ENCODE results near the gene OPN1MW. TPM values are rescaled to one million over a fixed set of nuclear protein-coding genes. Genes with fewer than 3 reads are reported as not detected.
"Not testable (repeated sequence)": the region's sequence is repeated elsewhere in the genome, so short reads cannot be mapped to it uniquely, and the experiment has no call there.

OPN1MW gene
- not detected in 2 replicates for total RNA-seq (ENCODE audit: low replicate concordance)
- long read RNA-seq: 0 reads

DNA sequence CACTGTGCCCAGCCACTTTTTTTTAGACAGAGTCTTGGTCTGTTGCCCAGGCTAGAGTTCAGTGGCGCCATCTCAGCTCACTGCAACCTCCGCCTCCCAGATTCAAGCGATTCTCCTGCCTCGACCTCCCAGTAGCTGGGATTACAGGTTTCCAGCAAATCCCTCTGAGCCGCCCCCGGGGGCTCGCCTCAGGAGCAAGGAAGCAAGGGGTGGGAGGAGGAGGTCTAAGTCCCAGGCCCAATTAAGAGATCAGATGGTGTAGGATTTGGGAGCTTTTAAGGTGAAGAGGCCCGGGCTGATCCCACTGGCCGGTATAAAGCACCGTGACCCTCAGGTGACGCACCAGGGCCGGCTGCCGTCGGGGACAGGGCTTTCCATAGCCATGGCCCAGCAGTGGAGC lies at the start of gene OPN1MW:
Gene OPN1MW, plus strand, starts transcription at position 301 of the 400 bp plus-strand sequence. Its CDS starts 82 bp downstream, at position 383.
- H3K4me1 Mint-ChIP-seq (ENCODE audit: unreplicated experiment); H3K36me3 Mint-ChIP-seq; H3K4me3 Mint-ChIP-seq; H3K27ac Mint-ChIP-seq; H3K9me3 Mint-ChIP-seq; DNase-seq (ENCODE audit: extremely low spot score, unreplicated experiment); H3K27me3 Mint-ChIP-seq: not testable (repeated sequence)

DNA sequence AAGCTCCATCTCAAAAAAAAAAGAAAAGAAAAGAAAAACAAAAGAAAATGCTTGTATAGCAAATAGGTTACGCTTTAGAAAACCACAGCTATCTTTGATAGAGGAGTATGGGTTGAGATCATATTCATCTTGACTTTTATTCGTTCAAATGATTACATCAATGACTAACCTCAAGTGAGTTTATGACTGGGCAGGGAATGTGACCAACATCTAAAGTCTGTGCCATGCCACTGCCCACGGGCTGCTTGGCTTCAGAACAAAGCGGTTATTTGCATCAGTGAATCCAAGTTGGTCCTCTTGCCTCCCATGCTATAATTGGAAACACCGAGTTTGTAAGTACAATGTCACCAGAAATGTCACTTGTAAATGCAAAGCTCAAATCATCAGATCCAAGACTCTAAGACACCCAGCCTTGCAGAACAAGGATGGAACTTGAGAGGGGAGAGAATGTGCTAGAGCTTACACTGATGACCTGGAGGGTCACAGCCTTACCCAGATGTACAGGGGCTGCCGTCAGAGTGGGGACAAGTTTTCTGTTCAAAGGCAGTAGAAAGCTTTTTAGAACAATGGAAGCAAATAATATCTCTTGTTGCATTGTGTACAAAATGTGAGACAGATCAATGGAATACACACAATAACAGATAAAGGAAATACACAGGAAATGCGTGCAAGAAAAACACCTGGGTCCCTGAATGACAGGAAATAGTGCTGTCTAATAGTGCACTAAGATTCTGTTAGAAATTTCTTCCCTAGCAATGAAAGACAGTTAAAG lies 46.8 kb upstream of the OPN1MW start:
- peaks cover 15% of the 10 kb centered on the region for H3K27me3 Mint-ChIP-seq
- no peak overlapping the region for H3K4me3 Mint-ChIP-seq
- no peaks in the 10 kb centered on the region for H3K36me3 Mint-ChIP-seq
- no peaks in the 10 kb centered on the region for H3K4me1 Mint-ChIP-seq (ENCODE audit: unreplicated experiment)
- DNase-seq (ENCODE audit: extremely low spot score, unreplicated experiment): no peak
- H3K27ac Mint-ChIP-seq: no peak overlapping the region
- no peaks in the 10 kb centered on the region for H3K9me3 Mint-ChIP-seq
- TF ChIP-seq, protein P1, sequence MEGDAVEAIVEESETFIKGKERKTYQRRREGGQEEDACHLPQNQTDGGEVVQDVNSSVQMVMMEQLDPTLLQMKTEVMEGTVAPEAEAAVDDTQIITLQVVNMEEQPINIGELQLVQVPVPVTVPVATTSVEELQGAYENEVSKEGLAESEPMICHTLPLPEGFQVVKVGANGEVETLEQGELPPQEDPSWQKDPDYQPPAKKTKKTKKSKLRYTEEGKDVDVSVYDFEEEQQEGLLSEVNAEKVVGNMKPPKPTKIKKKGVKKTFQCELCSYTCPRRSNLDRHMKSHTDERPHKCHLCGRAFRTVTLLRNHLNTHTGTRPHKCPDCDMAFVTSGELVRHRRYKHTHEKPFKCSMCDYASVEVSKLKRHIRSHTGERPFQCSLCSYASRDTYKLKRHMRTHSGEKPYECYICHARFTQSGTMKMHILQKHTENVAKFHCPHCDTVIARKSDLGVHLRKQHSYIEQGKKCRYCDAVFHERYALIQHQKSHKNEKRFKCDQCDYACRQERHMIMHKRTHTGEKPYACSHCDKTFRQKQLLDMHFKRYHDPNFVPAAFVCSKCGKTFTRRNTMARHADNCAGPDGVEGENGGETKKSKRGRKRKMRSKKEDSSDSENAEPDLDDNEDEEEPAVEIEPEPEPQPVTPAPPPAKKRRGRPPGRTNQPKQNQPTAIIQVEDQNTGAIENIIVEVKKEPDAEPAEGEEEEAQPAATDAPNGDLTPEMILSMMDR (conservative IDR thresholded peaks at IDR 0.05): no peak

DNA sequence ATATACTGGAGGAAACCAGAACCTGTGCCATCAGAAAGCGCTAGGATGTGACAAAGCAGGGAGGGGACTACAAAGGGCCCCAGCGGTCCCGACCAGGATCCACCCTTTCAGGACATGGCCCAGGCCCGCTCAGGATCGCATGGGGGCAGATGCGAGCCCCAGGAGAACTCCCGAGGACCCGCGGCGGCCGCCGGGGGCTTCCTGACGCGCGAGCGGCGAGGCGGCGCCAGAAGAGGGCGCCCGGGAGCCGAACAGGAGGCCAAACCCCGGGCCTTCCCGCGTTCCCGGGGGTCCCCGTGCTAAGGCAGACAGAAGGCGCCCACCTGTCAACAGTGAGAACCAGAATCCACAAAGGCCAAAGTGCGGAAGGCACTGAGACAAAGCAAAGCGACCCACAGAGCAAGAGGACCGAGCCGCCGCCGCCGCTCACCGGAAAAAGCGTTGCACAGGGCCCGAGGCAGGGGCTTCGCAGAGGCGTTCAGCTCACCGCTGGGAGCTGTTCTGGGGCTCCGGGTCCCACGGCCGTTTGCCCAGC lies 45.7 kb upstream of the OPN1MW start:
- Mint-ChIP-seq H3K9me3 (no peaks in the 10 kb centered on the region), H3K36me3 (no peaks in the 10 kb centered on the region), H3K27me3 (peaks cover 15% of the 10 kb centered on the region), H3K27ac (no peak overlapping the region), H3K4me3 (peak overlapping the region; percentile 84), H3K4me1 (ENCODE audit: unreplicated experiment) (no peaks in the 10 kb centered on the region)
- peak; percentile 82 for DNase-seq (ENCODE audit: extremely low spot score, unreplicated experiment)
- TF ChIP-seq, protein P1 (conservative IDR thresholded peaks at IDR 0.05): peak; percentile 83

DNA sequence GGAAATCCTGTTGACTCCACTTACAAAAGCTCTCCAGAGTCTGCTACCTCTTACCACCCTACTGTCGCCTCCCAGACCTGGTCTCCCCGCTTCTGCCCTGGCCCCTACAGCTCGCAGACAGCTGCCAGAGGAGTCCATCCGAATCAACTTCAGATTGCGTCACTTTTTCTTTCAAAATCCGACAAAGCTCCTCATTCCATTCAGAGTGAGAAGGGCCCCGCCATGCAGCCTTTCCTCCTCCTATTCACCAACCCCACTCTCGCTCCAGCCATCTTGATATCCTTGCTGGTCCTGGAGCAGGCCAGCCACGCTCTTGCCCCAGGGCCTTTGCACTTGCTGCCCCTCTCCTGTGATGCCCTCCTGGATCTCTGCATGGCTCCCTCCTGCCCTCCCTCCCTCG lies 43.5 kb upstream of the OPN1MW start:
- TF ChIP-seq, protein P1 (conservative IDR thresholded peaks at IDR 0.05): no peak
- no peaks in the 10 kb centered on the region for H3K36me3 Mint-ChIP-seq
- no peaks in the 10 kb centered on the region for H3K9me3 Mint-ChIP-seq
- no peak overlapping the region for H3K27ac Mint-ChIP-seq
- DNase-seq (ENCODE audit: extremely low spot score, unreplicated experiment): no peak
- H3K4me3 Mint-ChIP-seq: no peak overlapping the region
- no peaks in the 10 kb centered on the region for H3K4me1 Mint-ChIP-seq (ENCODE audit: unreplicated experiment)
- peaks cover 15% of the 10 kb centered on the region for H3K27me3 Mint-ChIP-seq

DNA sequence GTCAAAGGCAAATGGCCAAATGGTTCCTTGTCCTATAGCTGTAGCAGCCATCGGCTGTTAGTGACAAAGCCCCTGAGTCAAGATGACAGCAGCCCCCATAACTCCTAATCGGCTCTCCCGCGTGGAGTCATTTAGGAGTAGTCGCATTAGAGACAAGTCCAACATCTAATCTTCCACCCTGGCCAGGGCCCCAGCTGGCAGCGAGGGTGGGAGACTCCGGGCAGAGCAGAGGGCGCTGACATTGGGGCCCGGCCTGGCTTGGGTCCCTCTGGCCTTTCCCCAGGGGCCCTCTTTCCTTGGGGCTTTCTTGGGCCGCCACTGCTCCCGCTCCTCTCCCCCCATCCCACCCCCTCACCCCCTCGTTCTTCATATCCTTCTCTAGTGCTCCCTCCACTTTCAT lies 42.2 kb upstream of the OPN1MW start:
- Mint-ChIP-seq H3K27me3 (peaks cover 12% of the 10 kb centered on the region), H3K9me3 (no peaks in the 10 kb centered on the region), H3K36me3 (no peaks in the 10 kb centered on the region), H3K4me1 (ENCODE audit: unreplicated experiment) (no peaks in the 10 kb centered on the region), H3K4me3 (no peak overlapping the region), H3K27ac (no peak overlapping the region)
- TF ChIP-seq, protein P1 (conservative IDR thresholded peaks at IDR 0.05): no peak
- DNase-seq (ENCODE audit: extremely low spot score, unreplicated experiment): no peak

DNA sequence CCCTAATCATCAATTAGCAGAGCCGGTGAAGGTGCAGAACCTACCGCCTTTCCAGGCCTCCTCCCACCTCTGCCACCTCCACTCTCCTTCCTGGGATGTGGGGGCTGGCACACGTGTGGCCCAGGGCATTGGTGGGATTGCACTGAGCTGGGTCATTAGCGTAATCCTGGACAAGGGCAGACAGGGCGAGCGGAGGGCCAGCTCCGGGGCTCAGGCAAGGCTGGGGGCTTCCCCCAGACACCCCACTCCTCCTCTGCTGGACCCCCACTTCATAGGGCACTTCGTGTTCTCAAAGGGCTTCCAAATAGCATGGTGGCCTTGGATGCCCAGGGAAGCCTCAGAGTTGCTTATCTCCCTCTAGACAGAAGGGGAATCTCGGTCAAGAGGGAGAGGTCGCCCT lies 41.7 kb upstream of the OPN1MW start:
- TF ChIP-seq, protein P1 (conservative IDR thresholded peaks at IDR 0.05): no peak
- Mint-ChIP-seq H3K9me3 (no peaks in the 10 kb centered on the region), H3K36me3 (no peaks in the 10 kb centered on the region), H3K4me1 (ENCODE audit: unreplicated experiment) (no peaks in the 10 kb centered on the region), H3K4me3 (no peak overlapping the region), H3K27me3 (peaks cover 9% of the 10 kb centered on the region), H3K27ac (no peak overlapping the region)
- DNase-seq (ENCODE audit: extremely low spot score, unreplicated experiment): no peak
